Measurements from ENCODE around the gene BST1.

DNA sequence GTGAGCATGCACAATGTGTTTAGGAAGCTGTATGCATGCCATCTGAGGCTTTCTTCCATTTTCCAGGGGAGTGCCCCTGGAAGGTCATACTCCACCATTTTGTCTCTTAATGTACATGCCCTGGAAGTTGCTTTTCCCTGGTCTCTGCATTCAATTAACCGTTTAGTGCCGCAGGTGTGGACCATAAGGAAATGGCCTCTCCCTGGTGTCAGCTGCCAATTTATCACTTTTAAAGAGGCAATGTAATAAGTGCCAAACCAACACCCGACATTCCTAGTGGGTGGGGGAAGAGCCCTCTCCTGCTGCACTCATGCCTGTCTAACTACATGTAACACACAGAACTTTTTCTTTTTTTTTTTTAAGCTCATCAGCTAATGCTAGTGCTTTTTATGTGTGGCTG is 7.1 kb upstream of the BST1 start:
- TF ChIP-seq, protein P1, sequence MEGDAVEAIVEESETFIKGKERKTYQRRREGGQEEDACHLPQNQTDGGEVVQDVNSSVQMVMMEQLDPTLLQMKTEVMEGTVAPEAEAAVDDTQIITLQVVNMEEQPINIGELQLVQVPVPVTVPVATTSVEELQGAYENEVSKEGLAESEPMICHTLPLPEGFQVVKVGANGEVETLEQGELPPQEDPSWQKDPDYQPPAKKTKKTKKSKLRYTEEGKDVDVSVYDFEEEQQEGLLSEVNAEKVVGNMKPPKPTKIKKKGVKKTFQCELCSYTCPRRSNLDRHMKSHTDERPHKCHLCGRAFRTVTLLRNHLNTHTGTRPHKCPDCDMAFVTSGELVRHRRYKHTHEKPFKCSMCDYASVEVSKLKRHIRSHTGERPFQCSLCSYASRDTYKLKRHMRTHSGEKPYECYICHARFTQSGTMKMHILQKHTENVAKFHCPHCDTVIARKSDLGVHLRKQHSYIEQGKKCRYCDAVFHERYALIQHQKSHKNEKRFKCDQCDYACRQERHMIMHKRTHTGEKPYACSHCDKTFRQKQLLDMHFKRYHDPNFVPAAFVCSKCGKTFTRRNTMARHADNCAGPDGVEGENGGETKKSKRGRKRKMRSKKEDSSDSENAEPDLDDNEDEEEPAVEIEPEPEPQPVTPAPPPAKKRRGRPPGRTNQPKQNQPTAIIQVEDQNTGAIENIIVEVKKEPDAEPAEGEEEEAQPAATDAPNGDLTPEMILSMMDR (IDR thresholded peaks at IDR 0.05): no peak
- TF ChIP-seq POLR2A (IDR thresholded peaks at IDR 0.05): no peak

All from testis (tissue), 2 donors.